Measurements from ENCODE around the gene LDLRAD3. TPM values are rescaled to one million over a fixed set of nuclear protein-coding genes. Genes with fewer than 3 reads are reported as not detected.

Gene LDLRAD3
- total RNA-seq, 1 donor from 2014 or later, result 10.2 TPM

DNA sequence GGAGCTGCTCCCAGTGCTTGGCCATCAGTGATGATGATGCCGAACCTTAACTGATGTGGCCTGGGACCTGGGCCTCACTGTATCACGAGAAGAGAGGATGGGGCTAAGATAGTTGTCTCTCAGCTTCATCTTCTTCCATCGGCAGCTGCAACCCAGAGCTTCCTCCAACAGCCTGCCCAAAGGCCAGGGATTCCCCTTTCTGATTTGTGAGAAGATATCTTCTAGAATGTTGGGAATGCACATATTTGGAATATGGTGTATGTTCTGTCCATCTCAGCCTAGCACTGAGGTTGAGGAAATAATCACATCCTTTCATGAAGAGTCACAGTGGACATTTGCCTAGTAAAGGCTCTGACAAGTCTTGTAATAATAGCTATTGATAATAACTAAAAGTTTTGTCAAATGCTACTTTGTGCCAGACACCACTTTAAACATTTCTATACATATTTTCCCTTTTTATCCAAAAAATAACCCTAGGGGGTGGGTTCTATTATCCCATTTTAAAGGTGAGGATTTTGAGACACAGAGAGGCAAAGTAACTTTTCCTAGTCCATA is 272.3 kb downstream of the LDLRAD3 start:
- no peaks in the 10 kb centered on the region for H3K36me3 ChIP-seq (ENCODE audit: control insufficient read depth, insufficient read depth, low read length)
- H3K4me3 ChIP-seq (ENCODE audit: low read depth, low read length), result no peak overlapping the region
- no peaks in the 10 kb centered on the region for H3K27me3 ChIP-seq (ENCODE audit: control insufficient read depth, insufficient read depth, low read length)
- TF ChIP-seq, protein P1, sequence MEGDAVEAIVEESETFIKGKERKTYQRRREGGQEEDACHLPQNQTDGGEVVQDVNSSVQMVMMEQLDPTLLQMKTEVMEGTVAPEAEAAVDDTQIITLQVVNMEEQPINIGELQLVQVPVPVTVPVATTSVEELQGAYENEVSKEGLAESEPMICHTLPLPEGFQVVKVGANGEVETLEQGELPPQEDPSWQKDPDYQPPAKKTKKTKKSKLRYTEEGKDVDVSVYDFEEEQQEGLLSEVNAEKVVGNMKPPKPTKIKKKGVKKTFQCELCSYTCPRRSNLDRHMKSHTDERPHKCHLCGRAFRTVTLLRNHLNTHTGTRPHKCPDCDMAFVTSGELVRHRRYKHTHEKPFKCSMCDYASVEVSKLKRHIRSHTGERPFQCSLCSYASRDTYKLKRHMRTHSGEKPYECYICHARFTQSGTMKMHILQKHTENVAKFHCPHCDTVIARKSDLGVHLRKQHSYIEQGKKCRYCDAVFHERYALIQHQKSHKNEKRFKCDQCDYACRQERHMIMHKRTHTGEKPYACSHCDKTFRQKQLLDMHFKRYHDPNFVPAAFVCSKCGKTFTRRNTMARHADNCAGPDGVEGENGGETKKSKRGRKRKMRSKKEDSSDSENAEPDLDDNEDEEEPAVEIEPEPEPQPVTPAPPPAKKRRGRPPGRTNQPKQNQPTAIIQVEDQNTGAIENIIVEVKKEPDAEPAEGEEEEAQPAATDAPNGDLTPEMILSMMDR (IDR thresholded peaks at IDR 0.05; ENCODE audit: insufficient read depth, low read length, poor library complexity, severe bottlenecking), result no peak
- DNase-seq (ENCODE audit: low read depth), result no peak

DNA sequence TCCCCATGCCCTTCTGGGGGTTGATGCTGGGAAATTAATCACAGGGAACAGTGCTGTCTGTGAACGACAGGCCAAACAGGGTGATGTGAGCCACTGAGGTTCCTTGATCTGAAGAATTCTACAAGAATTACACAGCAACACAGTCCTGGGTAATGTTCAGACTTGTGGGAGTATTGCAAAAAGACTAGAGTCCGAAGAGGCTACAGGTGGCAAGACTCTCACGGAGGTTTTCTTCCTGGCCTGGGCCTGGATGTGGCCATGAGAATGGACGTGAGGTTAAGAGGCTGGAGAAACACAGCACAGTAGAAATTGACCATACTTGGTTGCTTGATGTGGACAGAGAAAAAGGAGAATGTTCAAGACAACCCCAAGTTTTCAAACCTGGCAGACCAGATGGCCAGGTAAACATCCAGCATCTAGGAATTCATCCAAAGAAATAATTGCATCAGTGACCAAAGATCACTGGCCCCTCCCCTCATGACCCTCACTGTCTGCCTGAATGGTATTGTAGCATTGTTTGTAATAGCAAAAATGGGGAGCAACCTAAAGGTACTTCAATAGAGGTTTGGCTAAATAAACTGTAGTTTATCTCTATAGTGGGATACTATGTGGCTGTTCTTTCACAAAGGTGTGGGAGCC is 274.5 kb downstream of the LDLRAD3 start:
- no peaks in the 10 kb centered on the region for H3K27me3 ChIP-seq (ENCODE audit: control insufficient read depth, insufficient read depth, low read length)
- DNase-seq (ENCODE audit: low read depth), result no peak
- TF ChIP-seq, protein P1 (IDR thresholded peaks at IDR 0.05; ENCODE audit: insufficient read depth, low read length, poor library complexity, severe bottlenecking), result no peak
- H3K36me3 ChIP-seq (ENCODE audit: control insufficient read depth, insufficient read depth, low read length), result no peaks in the 10 kb centered on the region
- H3K4me3 ChIP-seq (ENCODE audit: low read depth, low read length), result no peak overlapping the region

DNA sequence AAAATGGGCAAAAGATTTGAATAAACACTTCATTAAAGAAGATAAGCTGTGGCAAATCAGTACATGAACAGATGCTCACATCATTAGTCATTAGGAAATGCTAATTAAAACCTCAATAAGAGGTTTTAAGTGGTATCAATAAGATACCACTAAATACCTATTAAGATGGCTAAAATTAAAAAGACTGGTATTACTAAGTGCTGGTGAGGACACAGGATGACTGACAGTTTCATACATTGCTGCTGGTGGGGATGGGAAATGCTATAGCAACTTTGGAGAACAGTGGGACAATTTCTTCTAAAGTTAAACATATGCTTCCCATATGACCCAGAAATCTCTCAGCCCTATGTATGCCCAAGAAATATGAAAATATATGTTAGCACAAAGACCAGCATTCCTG is 276.1 kb downstream of the LDLRAD3 start:
- Histone ChIP-seq H3K27me3 (ENCODE audit: control insufficient read depth, insufficient read depth, low read length) (no peaks in the 10 kb centered on the region), H3K36me3 (ENCODE audit: control insufficient read depth, insufficient read depth, low read length) (no peaks in the 10 kb centered on the region), H3K4me3 (ENCODE audit: low read depth, low read length) (no peak overlapping the region)
- no peak for DNase-seq (ENCODE audit: low read depth)
- TF ChIP-seq, protein P1 (IDR thresholded peaks at IDR 0.05; ENCODE audit: insufficient read depth, low read length, poor library complexity, severe bottlenecking), result no peak

DNA sequence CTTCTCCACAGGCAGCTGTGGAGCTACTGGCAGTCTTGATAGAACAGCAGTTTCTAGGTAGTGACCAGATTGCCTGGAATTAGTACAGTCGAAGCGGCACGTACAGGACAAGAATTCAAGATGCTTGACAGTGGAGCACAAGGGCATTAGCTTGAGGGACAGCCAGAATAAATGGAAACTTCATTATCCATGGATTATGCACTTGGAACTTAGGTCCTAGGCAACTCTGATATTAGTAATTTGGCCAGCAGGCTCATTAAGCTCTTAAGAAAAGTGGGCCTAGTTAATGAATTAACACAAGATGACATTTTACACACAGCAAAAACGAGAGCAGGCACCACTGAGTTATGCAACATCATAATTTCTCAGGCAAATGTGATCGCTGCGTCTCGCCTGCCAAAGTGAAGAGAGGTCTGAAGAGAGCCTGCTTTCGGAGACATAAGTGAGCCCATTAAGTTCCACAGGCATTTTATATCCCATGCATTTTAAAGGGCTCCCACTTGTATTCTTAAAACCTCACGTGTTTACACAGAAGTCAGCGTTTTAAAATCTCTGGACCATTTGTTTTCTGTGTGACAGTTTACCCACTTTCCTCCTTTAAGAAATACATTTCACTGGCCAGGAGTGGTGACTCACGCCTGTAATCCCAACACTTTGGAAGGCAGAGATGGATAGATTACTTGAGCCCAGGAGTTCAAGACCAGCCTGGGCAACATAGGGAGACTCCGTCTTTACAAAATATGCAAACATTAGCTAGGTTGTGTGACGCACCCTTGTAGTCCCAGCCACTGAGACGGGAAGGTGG is 279.2 kb downstream of the LDLRAD3 start:
- no peaks in the 10 kb centered on the region for H3K36me3 ChIP-seq (ENCODE audit: control insufficient read depth, insufficient read depth, low read length)
- TF ChIP-seq, protein P1 (IDR thresholded peaks at IDR 0.05; ENCODE audit: insufficient read depth, low read length, poor library complexity, severe bottlenecking), result no peak
- no peak for DNase-seq (ENCODE audit: low read depth)
- H3K27me3 ChIP-seq (ENCODE audit: control insufficient read depth, insufficient read depth, low read length), result no peaks in the 10 kb centered on the region
- no peak overlapping the region for H3K4me3 ChIP-seq (ENCODE audit: low read depth, low read length)

DNA sequence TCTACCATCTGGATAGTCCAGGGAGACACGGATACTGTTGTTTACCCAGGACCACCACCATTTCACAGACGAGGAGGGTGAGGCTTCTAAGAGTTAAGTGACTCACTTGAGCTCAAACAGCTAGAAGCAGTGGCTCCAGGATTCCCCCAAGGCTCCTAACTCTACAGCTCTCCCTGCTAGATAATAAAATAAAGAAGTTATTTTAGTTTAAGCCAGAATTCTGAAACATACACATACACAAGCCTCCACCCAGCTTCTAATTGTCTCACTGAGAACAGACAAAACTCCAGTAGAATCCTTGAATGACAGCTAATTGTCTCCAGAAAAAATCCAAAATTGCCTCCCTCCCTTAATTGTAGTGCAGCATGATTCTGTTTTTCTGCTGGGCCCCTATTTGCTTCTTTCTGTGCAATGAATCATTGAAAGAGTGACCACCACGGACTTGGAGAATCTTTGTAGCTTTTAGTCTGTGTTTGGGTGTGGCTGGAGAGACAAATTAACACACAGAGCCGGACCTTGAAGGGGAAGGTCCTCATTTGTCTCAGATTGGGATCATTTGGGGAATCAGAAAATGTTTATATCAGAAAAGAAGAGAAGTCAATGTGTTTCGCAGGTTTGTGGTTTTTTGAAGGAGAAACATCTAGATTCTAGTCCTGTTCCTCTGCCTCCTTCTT is 280.5 kb downstream of the LDLRAD3 start:
- Histone ChIP-seq H3K27me3 (ENCODE audit: control insufficient read depth, insufficient read depth, low read length) (no peaks in the 10 kb centered on the region), H3K4me3 (ENCODE audit: low read depth, low read length) (no peak overlapping the region), H3K36me3 (ENCODE audit: control insufficient read depth, insufficient read depth, low read length) (no peaks in the 10 kb centered on the region)
- TF ChIP-seq, protein P1 (IDR thresholded peaks at IDR 0.05; ENCODE audit: insufficient read depth, low read length, poor library complexity, severe bottlenecking), result no peak
- DNase-seq (ENCODE audit: low read depth), result no peak

Measured in kidney epithelial cell (primary cell).